NK-92 (cell line): Measurements from ENCODE around the gene CRIP1.

Source experiments
- DNase-seq: peaks from one replicate; lab custom pipeline; 2025; ENCODE audit not compliant: unreplicated experiment; lab: John Stamatoyannopoulos, UW

The CRIP1 gene

GRCh38 chr14:105480199-105480746 lies 6.4 kb upstream of the CRIP1 start:
- DNase-seq = no peak

GRCh38 chr14:105480807-105481801 lies 5.6 kb upstream of the CRIP1 start:
- DNase-seq = peak; percentile 39

GRCh38 chr14:105481886-105482457 lies 4.7 kb upstream of the CRIP1 start:
- peak; percentile 64 for DNase-seq

GRCh38 chr14:105482486-105483110 lies 4.1 kb upstream of the CRIP1 start:
- no peak for DNase-seq

GRCh38 chr14:105483300-105484068 lies 3.2 kb upstream of the CRIP1 start:
- no peak for DNase-seq

- DNase-seq = no peak
Measured at GRCh38 chr14:105484069-105484996, 2.4 kb upstream of the CRIP1 start.

GRCh38 chr14:105484997-105485393 lies 1.7 kb upstream of the CRIP1 start:
- no peak for DNase-seq

GRCh38 chr14:105485739-105486162 lies 935 bp upstream of the CRIP1 start:
- DNase-seq = no peak

- DNase-seq = no peak
Measured at GRCh38 chr14:105486974-105487448, 325 bp downstream of the CRIP1 start.

- no peak for DNase-seq
Measured at GRCh38 chr14:105487449-105487985, 831 bp downstream of the CRIP1 start.

GRCh38 chr14:105487986-105488777 lies 1.5 kb downstream of the CRIP1 start:
- DNase-seq = no peak

GRCh38 chr14:105488781-105489541 lies 2.3 kb downstream of the CRIP1 start:
- DNase-seq = no peak

- DNase-seq = peak; percentile 25
Measured at GRCh38 chr14:105489542-105490266, 3.0 kb downstream of the CRIP1 start.

- no peak for DNase-seq
Measured at GRCh38 chr14:105490267-105490571, 3.5 kb downstream of the CRIP1 start.

- DNase-seq = peak; percentile 97
Measured at GRCh38 chr14:105490572-105491365, 4.1 kb downstream of the CRIP1 start, which contains the start of gene TEDC1. Gene TEDC1 (plus strand): TSS chr14:105491246. CDS start chr14:105491376, 130 bp downstream.

- no peak for DNase-seq
Measured at GRCh38 chr14:105491366-105491973, 4.8 kb downstream of the CRIP1 start.
